GM12878 (cell line): ENCODE data around the gene DRAXIN. TPM values are rescaled to one million over a fixed set of nuclear protein-coding genes. Genes with fewer than 3 reads are reported as not detected.

Source experiments
- ATAC-seq: fragments of 200-7000 bp; cut with Tn5 transposase; 3 replicates; pipeline ENCODE4 v1.9.1; 2020; ENCODE audit warnings: mild to moderate bottlenecking, moderate library complexity
- BruUV-seq: library from RNA; stranded (reverse); fragments of 400-500 nt; replicated peaks from 2 replicates; lab custom pipeline; 2021; lab: Mats Ljungman, UMichigan
- CTCF ChIA-PET: fragments of 300-600 bp; sonication (Branson Sonifier 250); formaldehyde crosslinking; extraction: SDS; loops from one replicate; lab custom pipeline; 2021; ENCODE audit warnings: inconsistent platforms; lab: Yijun Ruan, JAX
- POLR2A ChIA-PET: fragments of 350-600 bp; formaldehyde crosslinking; extraction: SDS; loops from one replicate; lab custom pipeline; 2021; ENCODE audit warnings: inconsistent platforms; lab: Charles Lee
- RAD21 ChIA-PET: fragments of 300-600 bp; sonication (Branson Sonifier 250); formaldehyde crosslinking; loops from one replicate; lab custom pipeline; 2023; ENCODE audit warnings: antibody characterized with exemption; ENCODE audit not compliant: unreplicated experiment; lab: Charles Lee
- SMC1A ChIA-PET: fragments of 300-600 bp; sonication (Branson Sonifier 250); formaldehyde crosslinking; loops from one replicate; lab custom pipeline; 2023; ENCODE audit not compliant: unreplicated experiment, uncharacterized antibody; lab: Charles Lee
- DNase-seq: peaks from one replicate; pipeline ENCODE4 v3.0.0-alpha.2; 2011; ENCODE audit warnings: low read depth, low spot score
- FAIRE-seq: peaks from 3 replicates; lab custom pipeline; 2011; peaks lifted over from hg19 to GRCh38; lab: Jason Lieb, UNC
- H2AFZ ChIP-seq: 2 replicates; pipeline ENCODE4 v1.6.0; 2011; ENCODE audit warnings: low read depth, low read length, control low read depth; ENCODE audit not compliant: control insufficient read depth
- H3K27ac ChIP-seq: 2 replicates; pipeline ENCODE4 v1.5.1; 2011; ENCODE audit warnings: control low read depth; ENCODE audit not compliant: control insufficient read depth, insufficient read depth
- H3K27me3 ChIP-seq, 2 experiments: replicated peaks in 1 of 2; 2 replicates each; pipeline versions ENCODE4 v1.6.0 to v1.6.1; 2011; ENCODE audit warnings: low read length in 1 of 2; ENCODE audit not compliant: control insufficient read depth in 2 of 2, insufficient read depth in 2 of 2
- H3K36me3 ChIP-seq, 2 experiments: 2 replicates each; pipeline ENCODE4 v1.5.1; 2011; ENCODE audit warnings: low read length in 1 of 2; ENCODE audit not compliant: control insufficient read depth in 2 of 2, insufficient read depth in 2 of 2
- H3K4me1 ChIP-seq: 2 replicates; pipeline ENCODE4 v1.6.1; 2011; ENCODE audit warnings: mild to moderate bottlenecking, low read length, moderate library complexity, mixed read lengths; ENCODE audit not compliant: control insufficient read depth, insufficient read depth
- H3K4me2 ChIP-seq: 2 replicates; pipeline ENCODE4 v1.6.0; 2011; ENCODE audit warnings: control low read depth; ENCODE audit not compliant: control insufficient read depth, insufficient read depth
- H3K4me3 ChIP-seq: fragments of 200-600 bp; sonication (generic); 2 replicates; pipeline ENCODE4 v1.5.1; 2016
- H3K79me2 ChIP-seq: 2 replicates; pipeline ENCODE4 v1.6.0; 2011; ENCODE audit warnings: low read length; ENCODE audit not compliant: control insufficient read depth, insufficient read depth
- H3K9ac ChIP-seq: 2 replicates; pipeline ENCODE4 v1.8.0; 2011; ENCODE audit warnings: low read length, control low read depth, mixed read lengths; ENCODE audit not compliant: control insufficient read depth, insufficient read depth
- H3K9me3 ChIP-seq: replicated peaks from 3 replicates; pipeline ENCODE4 v1.5.1; 2011; ENCODE audit warnings: mild to moderate bottlenecking, low read length; ENCODE audit not compliant: control insufficient read depth, insufficient read depth
- H4K20me1 ChIP-seq: 2 replicates; pipeline ENCODE4 v1.6.0; 2011; ENCODE audit not compliant: control insufficient read depth, insufficient read depth
- CHD1 ChIP-seq: IDR thresholded peaks from 2 replicates; pipeline ENCODE4 v1.6.1; 2012; ENCODE audit warnings: low read depth, low read length, improper control_type of control experiment
- IRF4 ChIP-seq: IDR thresholded peaks from 2 replicates; pipeline ENCODE4 v1.6.1; 2011; ENCODE audit warnings: low read depth, low read length
- SRF ChIP-seq, 2 experiments: IDR thresholded peaks; 2 replicates each; pipeline ENCODE4 v1.6.1; 2011; ENCODE audit warnings: low read depth in 2 of 2, low read length in 2 of 2, mild to moderate bottlenecking in 1 of 2, moderate library complexity in 1 of 2
- WGBS: methylation state at CpG from one replicate; pipeline ENCODE4 v1.1.6; 2016; ENCODE audit warnings: low lambda C conversion rate; ENCODE audit not compliant: insufficient replicate concordance, insufficient coverage; ENCODE audit errors: missing lambda C conversion rate; 5-methylcytosine and 5-hydroxymethylcytosine counted together
- in situ Hi-C: fragments of 300-500 bp; cut with MboI; formaldehyde crosslinking; loops from 9 replicates; pipeline ENCODE4 v1.14.3; 2018; ENCODE audit warnings: mixed read lengths
- intact Hi-C: fragments of 100-400 bp; cut with micrococcal nuclease; formaldehyde crosslinking; loops from one replicate; pipeline ENCODE4 v1.14.2; 2022; ENCODE audit not compliant: unreplicated experiment
- polyA plus RNA-seq, 11 experiments: library from polyadenylated mRNA; depleted of rRNA in 4 of 11; unstranded in 6 of 11; stranded (reverse) in 5 of 11; fragments of >200 nt; fragmentation: Nextera tagmentation in 4 of 11; fragmentation: Illumina TruSeq in 1 of 11; extraction: Ambion mirVana in 4 of 11; extraction: Trizol in 1 of 11; gene quantifications; 1 replicate in 1 of 11; 2 replicates in 10 of 11; pipeline versions ENCODE4 v1.2.1 to v1.2.3, GENCODE V29; 2011 to 2016; ENCODE audit warnings: inconsistent platforms in 2 of 11, missing spikeins in 2 of 11, low read depth in 1 of 11
- total RNA-seq, 4 experiments: library from RNA; depleted of rRNA in 3 of 4; stranded (reverse); fragments of >200 nt in 3 of 4; fragmentation: Illumina TruSeq in 1 of 4; extraction: Trizol in 1 of 4; gene quantifications; 2 replicates each; pipeline versions ENCODE4 v1.2.1 to v1.2.3, GENCODE V29; 2013 to 2021
- TF ChIP-seq, protein P1 (sequence below): IDR thresholded peaks from 2 replicates; pipeline ENCODE4 v1.6.1; 2012; ENCODE audit warnings: improper control_type of control experiment, low read depth, low read length; ENCODE audit not compliant: insufficient replicate concordance

DRAXIN gene
- total and polyA plus RNA-seq, 10 of the 15 experiments (the other 5 are each of a cell fraction or from before 2014, with no cell fraction given): 0.01 to 0.05 (median 0.03) TPM; not detected in 3

DNA sequence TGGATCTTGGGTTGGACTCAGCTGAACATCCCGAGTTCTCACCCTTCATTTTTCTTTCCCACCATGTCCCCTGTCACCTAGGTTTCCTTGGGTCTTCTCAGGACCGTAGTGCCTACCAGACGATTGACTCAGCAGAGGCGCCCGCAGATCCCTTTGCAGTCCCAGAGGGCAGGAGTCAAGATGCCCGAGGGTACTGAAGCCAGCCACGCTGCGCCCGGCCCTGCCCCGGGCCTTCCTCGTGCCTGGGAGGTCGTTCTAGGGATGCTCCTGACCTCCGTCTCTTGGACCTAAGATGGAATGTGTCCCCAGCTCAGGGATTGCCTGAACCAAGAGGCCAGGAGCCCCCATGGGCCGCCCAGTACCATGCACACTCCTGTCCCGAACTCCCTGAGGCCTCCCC, 58.5 kb downstream of the DRAXIN start:
- Histone ChIP-seq H3K4me2 (no peak overlapping the region), H2AFZ (no peak overlapping the region), H3K9me3 (no peaks in the 10 kb centered on the region), H3K27me3 (no peaks in the 10 kb centered on the region), H3K36me3 (no peaks in the 10 kb centered on the region), H4K20me1 (no peaks in the 10 kb centered on the region), H3K79me2 (no peaks in the 10 kb centered on the region), H3K4me1 (0 out of 2 replicates have a peak, but pooled peaks cover 4% of the 10 kb centered on the region), H3K9ac (no peak overlapping the region), H3K4me3 (no peak overlapping the region), H3K27ac (no peak overlapping the region)
- TF ChIP-seq CHD1 (no peak), IRF4 (no peak), SRF (IDR thresholded peaks at IDR 0.05; ENCODE audit: low read depth in 2 of 2, low read length in 2 of 2) (no peak)
- TF ChIP-seq, protein P1, sequence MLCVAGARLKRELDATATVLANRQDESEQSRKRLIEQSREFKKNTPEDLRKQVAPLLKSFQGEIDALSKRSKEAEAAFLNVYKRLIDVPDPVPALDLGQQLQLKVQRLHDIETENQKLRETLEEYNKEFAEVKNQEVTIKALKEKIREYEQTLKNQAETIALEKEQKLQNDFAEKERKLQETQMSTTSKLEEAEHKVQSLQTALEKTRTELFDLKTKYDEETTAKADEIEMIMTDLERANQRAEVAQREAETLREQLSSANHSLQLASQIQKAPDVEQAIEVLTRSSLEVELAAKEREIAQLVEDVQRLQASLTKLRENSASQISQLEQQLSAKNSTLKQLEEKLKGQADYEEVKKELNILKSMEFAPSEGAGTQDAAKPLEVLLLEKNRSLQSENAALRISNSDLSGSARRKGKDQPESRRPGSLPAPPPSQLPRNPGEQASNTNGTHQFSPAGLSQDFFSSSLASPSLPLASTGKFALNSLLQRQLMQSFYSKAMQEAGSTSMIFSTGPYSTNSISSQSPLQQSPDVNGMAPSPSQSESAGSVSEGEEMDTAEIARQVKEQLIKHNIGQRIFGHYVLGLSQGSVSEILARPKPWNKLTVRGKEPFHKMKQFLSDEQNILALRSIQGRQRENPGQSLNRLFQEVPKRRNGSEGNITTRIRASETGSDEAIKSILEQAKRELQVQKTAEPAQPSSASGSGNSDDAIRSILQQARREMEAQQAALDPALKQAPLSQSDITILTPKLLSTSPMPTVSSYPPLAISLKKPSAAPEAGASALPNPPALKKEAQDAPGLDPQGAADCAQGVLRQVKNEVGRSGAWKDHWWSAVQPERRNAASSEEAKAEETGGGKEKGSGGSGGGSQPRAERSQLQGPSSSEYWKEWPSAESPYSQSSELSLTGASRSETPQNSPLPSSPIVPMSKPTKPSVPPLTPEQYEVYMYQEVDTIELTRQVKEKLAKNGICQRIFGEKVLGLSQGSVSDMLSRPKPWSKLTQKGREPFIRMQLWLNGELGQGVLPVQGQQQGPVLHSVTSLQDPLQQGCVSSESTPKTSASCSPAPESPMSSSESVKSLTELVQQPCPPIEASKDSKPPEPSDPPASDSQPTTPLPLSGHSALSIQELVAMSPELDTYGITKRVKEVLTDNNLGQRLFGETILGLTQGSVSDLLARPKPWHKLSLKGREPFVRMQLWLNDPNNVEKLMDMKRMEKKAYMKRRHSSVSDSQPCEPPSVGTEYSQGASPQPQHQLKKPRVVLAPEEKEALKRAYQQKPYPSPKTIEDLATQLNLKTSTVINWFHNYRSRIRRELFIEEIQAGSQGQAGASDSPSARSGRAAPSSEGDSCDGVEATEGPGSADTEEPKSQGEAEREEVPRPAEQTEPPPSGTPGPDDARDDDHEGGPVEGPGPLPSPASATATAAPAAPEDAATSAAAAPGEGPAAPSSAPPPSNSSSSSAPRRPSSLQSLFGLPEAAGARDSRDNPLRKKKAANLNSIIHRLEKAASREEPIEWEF: no peak
- FAIRE-seq (no peak), DNase-seq (no peak), ATAC-seq (no peak)
- intact Hi-C loops: loop anchor here (1.0 kb wide), 1 partner anchor 100 kb away; no protein-coding TSS in a partner anchor
- WGBS: 65% methylated on average over 15 of the region's 15 CpGs
- in situ Hi-C loops: no loop called here
- no TSS peak for BruUV-seq
- SMC1A ChIA-PET: no interaction called here
- CTCF ChIA-PET: interaction anchor here (0.6 to 1.2 kb wide), 3 partner anchors 107 to 542 kb away, joined by 3 read pairs; no protein-coding TSS in a partner anchor
- POLR2A ChIA-PET: no interaction called here
- RAD21 ChIA-PET: interaction anchor here (0.5 kb wide), 1 partner anchor 56 kb away, joined by 3 read pairs; the partner anchor contains the start of genes CLCN6 and MTHFR
